Hepatocyte (in vitro differentiated cells): ENCODE data around the gene FAM114A2. TPM values are rescaled to one million over a fixed set of nuclear protein-coding genes. Genes with fewer than 3 reads are reported as not detected.

Experiments
- DNase-seq: peaks from one replicate; pipeline ENCODE4 v3.0.0-alpha.2; 2016; ENCODE audit warnings: low spot score
- H2AFZ ChIP-seq: fragments of 200-600 bp; sonication (generic); 2 replicates; pipeline ENCODE4 v1.6.0; 2016; ENCODE audit warnings: antibody characterized with exemption, mild to moderate bottlenecking
- H3K27ac ChIP-seq: fragments of 200-600 bp; sonication (generic); 2 replicates; pipeline ENCODE4 v1.5.1; 2016; ENCODE audit warnings: mild to moderate bottlenecking
- H3K27me3 ChIP-seq: fragments of 200-600 bp; sonication (generic); 2 replicates; pipeline ENCODE4 v1.6.1; 2016
- H3K36me3 ChIP-seq: fragments of 200-600 bp; sonication (generic); replicated peaks from 2 replicates; pipeline ENCODE4 v1.5.1; 2016; ENCODE audit warnings: low read depth; ENCODE audit not compliant: insufficient read depth
- H3K4me1 ChIP-seq: fragments of 200-600 bp; sonication (generic); 2 replicates; pipeline ENCODE4 v1.5.1; 2016; ENCODE audit warnings: mild to moderate bottlenecking, moderate library complexity; ENCODE audit not compliant: insufficient read depth
- H3K4me2 ChIP-seq: fragments of 200-600 bp; sonication (generic); 2 replicates; pipeline ENCODE4 v1.6.0; 2016
- H3K4me3 ChIP-seq: fragments of 200-600 bp; sonication (generic); 2 replicates; pipeline ENCODE4 v1.5.1; 2016; ENCODE audit warnings: mild to moderate bottlenecking
- H3K79me2 ChIP-seq: fragments of 200-600 bp; sonication (generic); 2 replicates; pipeline ENCODE4 v1.6.0; 2017; ENCODE audit warnings: mild to moderate bottlenecking
- H3K9me2 ChIP-seq: fragments of 200-600 bp; sonication (generic); replicated peaks from 2 replicates; pipeline ENCODE4 v1.6.0; 2017; ENCODE audit warnings: mild to moderate bottlenecking; ENCODE audit not compliant: insufficient read depth
- H3K9me3 ChIP-seq: fragments of 200-600 bp; sonication (generic); 2 replicates; pipeline ENCODE4 v1.5.1; 2016; ENCODE audit warnings: low read depth, mild to moderate bottlenecking
- H4K20me1 ChIP-seq: fragments of 200-600 bp; sonication (generic); 2 replicates; pipeline ENCODE4 v1.6.0; 2016; ENCODE audit warnings: mild to moderate bottlenecking; ENCODE audit not compliant: insufficient read depth, poor library complexity, severe bottlenecking
- CTCF ChIP-seq: fragments of 200-600 bp; sonication (generic); IDR thresholded peaks from 2 replicates; pipeline ENCODE4 v1.5.1; 2016; ENCODE audit warnings: antibody characterized with exemption, mild to moderate bottlenecking; ENCODE audit not compliant: poor library complexity
- EZH2 ChIP-seq: fragments of 200-600 bp; sonication (generic); IDR thresholded peaks from 2 replicates; pipeline ENCODE4 v1.6.1; 2016; ENCODE audit warnings: antibody characterized with exemption, mild to moderate bottlenecking, borderline replicate concordance
- EZH2phosphoT487 ChIP-seq: fragments of 200-600 bp; sonication (generic); IDR thresholded peaks from one replicate; pipeline ENCODE4 v1.6.1; 2018; ENCODE audit warnings: antibody characterized with exemption, mild to moderate bottlenecking, low read depth, moderate library complexity; ENCODE audit not compliant: unreplicated experiment, severe bottlenecking
- WGBS: methylation state at CpG from one replicate; pipeline ENCODE4 v1.1.6; 2016; ENCODE audit warnings: low lambda C conversion rate; ENCODE audit errors: missing lambda C conversion rate; 5-methylcytosine and 5-hydroxymethylcytosine counted together
- polyA plus RNA-seq: library from polyadenylated mRNA; unstranded; fragments of >200 nt; fragmentation: Nextera tagmentation; extraction: Ambion mirVana; gene quantifications from 2 replicates; pipeline ENCODE4 v1.2.1, GENCODE V29; 2016
- total RNA-seq: library from RNA; depleted of rRNA; stranded (reverse); fragments of >200 nt; gene quantifications from 2 replicates; pipeline ENCODE4 v1.2.3, GENCODE V29; 2014

Gene FAM114A2
- total RNA-seq = 19.7 and 22.8 TPM in 2 replicates
- 12.0 and 13.0 TPM in 2 replicates for polyA plus RNA-seq

GRCh38 chr5:154038707-154039457 is at the start of gene FAM114A2, which contains the start of gene MFAP3:
TSS of gene FAM114A2 (minus strand) at chr5:154038910. CDS start at chr5:154034953, 3,957 bp downstream.
TSS of gene MFAP3 (plus strand) at chr5:154038967. CDS start at chr5:154049723, 10,756 bp downstream.
- peak within 1 kb of the TSS; percentile 94 for H3K4me3 ChIP-seq
- H3K79me2 ChIP-seq = peaks cover 61% of the 10 kb centered on the region
- WGBS = 1% methylated on average over 51 of the region's 51 CpGs
- H3K36me3 ChIP-seq = no peaks in the 10 kb centered on the region
- peak within 1 kb of the TSS; percentile 89 for H3K27ac ChIP-seq
- peak within 1 kb of the TSS; percentile 89 for H3K4me2 ChIP-seq
- H2AFZ ChIP-seq = peak within 1 kb of the TSS; percentile 91
- peaks cover 14% of the 10 kb centered on the region for H3K4me1 ChIP-seq
- H3K9me3 ChIP-seq = no peaks in the 10 kb centered on the region
- no peaks in the 10 kb centered on the region for H3K27me3 ChIP-seq
- no peaks in the 10 kb centered on the region for H4K20me1 ChIP-seq
- TF ChIP-seq EZH2phosphoT487 = no peak
- no peak for TF ChIP-seq CTCF
- TF ChIP-seq EZH2 = no peak
- DNase-seq = peak; percentile 94
- H3K9me2 ChIP-seq = no peaks in the 10 kb centered on the region

- no peak overlapping the region for H3K4me3 ChIP-seq
- no peaks in the 10 kb centered on the region for H3K27me3 ChIP-seq
- no peak for DNase-seq
- no peaks in the 10 kb centered on the region for H3K79me2 ChIP-seq
- H3K36me3 ChIP-seq = no peaks in the 10 kb centered on the region
- TF ChIP-seq CTCF = no peak
- no peak for TF ChIP-seq EZH2
- no peaks in the 10 kb centered on the region for H3K9me2 ChIP-seq
- H3K27ac ChIP-seq = no peak overlapping the region
- H4K20me1 ChIP-seq = no peaks in the 10 kb centered on the region
- no peaks in the 10 kb centered on the region for H3K4me1 ChIP-seq
- no peak overlapping the region for H3K4me2 ChIP-seq
- no peaks in the 10 kb centered on the region for H3K9me3 ChIP-seq
- 16% methylated on average over 2 of the region's 2 CpGs for WGBS
- H2AFZ ChIP-seq = no peak overlapping the region
Observed at GRCh38 chr5:154087260-154087659, 48.5 kb upstream of the FAM114A2 start.

GRCh38 chr5:154086641-154087040 is 47.9 kb upstream of the FAM114A2 start:
- no peaks in the 10 kb centered on the region for H3K9me3 ChIP-seq
- H3K4me3 ChIP-seq = no peak overlapping the region
- H3K4me2 ChIP-seq = no peak overlapping the region
- H3K27ac ChIP-seq = no peak overlapping the region
- 70% methylated on average over 4 of the region's 4 CpGs for WGBS
- no peaks in the 10 kb centered on the region for H3K9me2 ChIP-seq
- TF ChIP-seq CTCF (no peak), EZH2phosphoT487 (no peak), EZH2 (no peak)
- DNase-seq = no peak
- no peaks in the 10 kb centered on the region for H3K27me3 ChIP-seq
- no peaks in the 10 kb centered on the region for H4K20me1 ChIP-seq
- H3K79me2 ChIP-seq = no peaks in the 10 kb centered on the region
- no peaks in the 10 kb centered on the region for H3K4me1 ChIP-seq
- no peak overlapping the region for H2AFZ ChIP-seq
- no peaks in the 10 kb centered on the region for H3K36me3 ChIP-seq
